ENCODE measurements around the gene SUN2. TPM values are rescaled to one million over a fixed set of nuclear protein-coding genes. Genes with fewer than 3 reads are reported as not detected.

SUN2 gene
- total RNA-seq, 6 experiments from 2014 or later, result 90.4 to 104 (median 100.0) TPM

GRCh38 chr22:38770257-38770949 is 14.6 kb upstream of the SUN2 start:
- Mint-ChIP-seq H3K27me3 (ENCODE audit: insufficient read depth) (peaks cover 1% of the 10 kb centered on the region; the same call in 1 of the 2 replicates), H3K4me1 (ENCODE audit: low read depth) (peaks cover 12% of the 10 kb centered on the region), H3K9me3 (no peaks in the 10 kb centered on the region), H3K27ac (no peak overlapping the region), H3K4me3 (no peak overlapping the region), H3K36me3 (ENCODE audit: low read depth) (no peaks in the 10 kb centered on the region)
- DNase-seq, result no peak
- TF ChIP-seq, protein P1, sequence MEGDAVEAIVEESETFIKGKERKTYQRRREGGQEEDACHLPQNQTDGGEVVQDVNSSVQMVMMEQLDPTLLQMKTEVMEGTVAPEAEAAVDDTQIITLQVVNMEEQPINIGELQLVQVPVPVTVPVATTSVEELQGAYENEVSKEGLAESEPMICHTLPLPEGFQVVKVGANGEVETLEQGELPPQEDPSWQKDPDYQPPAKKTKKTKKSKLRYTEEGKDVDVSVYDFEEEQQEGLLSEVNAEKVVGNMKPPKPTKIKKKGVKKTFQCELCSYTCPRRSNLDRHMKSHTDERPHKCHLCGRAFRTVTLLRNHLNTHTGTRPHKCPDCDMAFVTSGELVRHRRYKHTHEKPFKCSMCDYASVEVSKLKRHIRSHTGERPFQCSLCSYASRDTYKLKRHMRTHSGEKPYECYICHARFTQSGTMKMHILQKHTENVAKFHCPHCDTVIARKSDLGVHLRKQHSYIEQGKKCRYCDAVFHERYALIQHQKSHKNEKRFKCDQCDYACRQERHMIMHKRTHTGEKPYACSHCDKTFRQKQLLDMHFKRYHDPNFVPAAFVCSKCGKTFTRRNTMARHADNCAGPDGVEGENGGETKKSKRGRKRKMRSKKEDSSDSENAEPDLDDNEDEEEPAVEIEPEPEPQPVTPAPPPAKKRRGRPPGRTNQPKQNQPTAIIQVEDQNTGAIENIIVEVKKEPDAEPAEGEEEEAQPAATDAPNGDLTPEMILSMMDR (IDR thresholded peaks at IDR 0.05), result no peak

GRCh38 chr22:38768036-38768435 is 12.2 kb upstream of the SUN2 start:
- H3K4me1 Mint-ChIP-seq (ENCODE audit: low read depth), result peaks cover 27% of the 10 kb centered on the region
- no peaks in the 10 kb centered on the region for H3K9me3 Mint-ChIP-seq
- TF ChIP-seq, protein P1 (IDR thresholded peaks at IDR 0.05), result no peak
- DNase-seq, result no peak
- H3K36me3 Mint-ChIP-seq (ENCODE audit: low read depth), result no peaks in the 10 kb centered on the region
- no peak overlapping the region for H3K4me3 Mint-ChIP-seq
- no peaks in the 10 kb centered on the region; the same call in 1 of the 2 replicates for H3K27me3 Mint-ChIP-seq (ENCODE audit: insufficient read depth)
- H3K27ac Mint-ChIP-seq, result no peak overlapping the region

DNA sequence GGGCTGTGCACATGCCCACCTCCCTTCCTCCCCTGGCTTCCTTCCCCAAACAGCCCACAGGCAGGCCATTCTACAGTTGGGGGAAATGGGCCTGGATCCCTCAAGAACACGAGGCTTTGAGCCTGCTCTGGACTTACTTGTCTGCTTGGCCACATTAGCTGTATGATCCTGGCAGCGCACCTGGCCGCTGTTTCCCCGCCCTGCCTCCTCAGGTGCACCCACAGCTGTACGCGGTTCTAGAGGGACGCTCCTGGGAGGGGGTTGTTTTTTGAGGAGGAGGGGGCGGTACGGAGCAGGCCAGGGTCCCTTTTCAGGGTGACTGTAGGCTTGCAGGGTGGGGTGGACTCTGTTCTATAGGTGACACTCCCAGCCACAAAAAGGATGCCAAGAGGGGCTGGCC is 11.5 kb upstream of the SUN2 start:
- no peak for DNase-seq
- Mint-ChIP-seq H3K27ac (no peak overlapping the region), H3K9me3 (no peaks in the 10 kb centered on the region), H3K27me3 (ENCODE audit: insufficient read depth) (peaks cover 1% of the 10 kb centered on the region; the same call in 1 of the 2 replicates), H3K36me3 (ENCODE audit: low read depth) (no peaks in the 10 kb centered on the region), H3K4me3 (no peak overlapping the region), H3K4me1 (ENCODE audit: low read depth) (peaks cover 23% of the 10 kb centered on the region)
- TF ChIP-seq, protein P1 (IDR thresholded peaks at IDR 0.05), result no peak

DNA sequence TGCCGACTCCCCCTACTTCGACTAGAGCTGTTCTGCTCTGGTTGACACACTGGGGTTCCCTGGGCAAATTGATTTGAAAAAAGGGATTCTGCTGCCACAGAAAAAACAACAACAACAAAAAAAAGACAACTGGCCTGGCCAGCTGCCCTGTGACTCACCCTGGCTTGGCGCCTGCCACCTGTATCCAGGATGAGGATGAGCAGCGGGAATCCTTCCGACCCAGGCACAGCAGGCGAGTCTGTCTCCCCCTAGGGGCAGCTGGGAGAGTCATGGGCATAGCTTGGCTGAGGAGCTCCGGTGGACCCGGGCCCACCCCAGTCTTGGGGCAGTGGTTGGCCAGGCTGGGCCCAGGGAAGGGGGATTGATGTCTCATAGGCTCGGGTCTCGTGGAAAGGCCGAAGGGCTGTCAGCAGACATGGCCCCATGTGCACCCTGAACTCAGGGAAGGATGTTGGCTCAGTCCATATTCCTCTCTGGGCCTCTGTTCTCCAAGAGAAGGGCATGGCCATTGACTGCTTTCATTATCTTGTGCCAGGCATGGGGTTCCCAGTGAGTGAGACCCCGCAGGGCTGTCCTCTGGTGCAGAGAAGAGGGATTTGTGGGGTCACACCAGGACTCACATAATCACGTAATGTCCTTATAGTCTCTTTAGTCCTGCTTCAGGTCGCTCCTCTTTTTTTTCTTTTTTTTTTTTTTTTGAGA is 10.4 kb upstream of the SUN2 start:
- DNase-seq, result peak; percentile 78

GRCh38 chr22:38762551-38762983 is 6.8 kb upstream of the SUN2 start:
- Mint-ChIP-seq H3K27ac (no peak overlapping the region), H3K4me3 (no peak overlapping the region), H3K27me3 (ENCODE audit: insufficient read depth) (peaks cover 1% of the 10 kb centered on the region; the same call in 1 of the 2 replicates), H3K4me1 (ENCODE audit: low read depth) (peaks cover 30% of the 10 kb centered on the region), H3K9me3 (no peaks in the 10 kb centered on the region), H3K36me3 (ENCODE audit: low read depth) (no peaks in the 10 kb centered on the region)
- DNase-seq, result no peak
- TF ChIP-seq, protein P1 (IDR thresholded peaks at IDR 0.05), result no peak

More for the DNA sequence above, 10.4 kb upstream of the SUN2 start:
- TF ChIP-seq, protein P1 (IDR thresholded peaks at IDR 0.05), result peak; percentile 85
- H3K27ac Mint-ChIP-seq, result no peak overlapping the region
- peaks cover 22% of the 10 kb centered on the region for H3K4me1 Mint-ChIP-seq (ENCODE audit: low read depth)
- H3K9me3 Mint-ChIP-seq, result no peaks in the 10 kb centered on the region
- H3K4me3 Mint-ChIP-seq, result no peak overlapping the region
- peaks cover 1% of the 10 kb centered on the region; the same call in 1 of the 2 replicates for H3K27me3 Mint-ChIP-seq (ENCODE audit: insufficient read depth)
- no peaks in the 10 kb centered on the region for H3K36me3 Mint-ChIP-seq (ENCODE audit: low read depth)
